GM23338 (cell line): ENCODE data around the gene SCGB1A1. TPM values are rescaled to one million over a fixed set of nuclear protein-coding genes. Genes with fewer than 3 reads are reported as not detected.

Experiments
- ATAC-seq: fragments of 200-7000 bp; cut with Tn5 transposase; 3 replicates; pipeline ENCODE4 v1.9.1; 2020
- DNase-seq: peaks from one replicate; pipeline ENCODE4 v3.0.0-alpha.2; 2015; ENCODE audit warnings: low spot score
- H2AFZ ChIP-seq: fragments of 200-600 bp; sonication (generic); 2 replicates; pipeline ENCODE4 v1.8.0; 2016; ENCODE audit warnings: antibody characterized with exemption, mild to moderate bottlenecking, moderate library complexity
- H3F3A ChIP-seq: fragments of 200-600 bp; sonication (generic); replicated peaks from 2 replicates; pipeline ENCODE4 v1.8.0; 2017; ENCODE audit warnings: antibody characterized with exemption, mixed run types, low read depth
- H3K27ac ChIP-seq: fragments of 200-600 bp; sonication (generic); 2 replicates; pipeline ENCODE4 v1.6.1; 2016; ENCODE audit warnings: low read depth
- H3K27me3 ChIP-seq: fragments of 200-600 bp; sonication (generic); 2 replicates; pipeline ENCODE4 v1.8.0; 2016; ENCODE audit warnings: mild to moderate bottlenecking, mixed run types, moderate library complexity; ENCODE audit not compliant: insufficient read depth
- H3K36me3 ChIP-seq: fragments of 200-600 bp; sonication (generic); 2 replicates; pipeline ENCODE4 v1.8.0; 2016; ENCODE audit warnings: mild to moderate bottlenecking; ENCODE audit not compliant: insufficient read depth
- H3K4me1 ChIP-seq: fragments of 200-600 bp; sonication (generic); 2 replicates; pipeline ENCODE4 v1.8.0; 2016; ENCODE audit warnings: mild to moderate bottlenecking, moderate library complexity; ENCODE audit not compliant: insufficient read depth
- H3K4me2 ChIP-seq: fragments of 200-600 bp; sonication (generic); 2 replicates; pipeline ENCODE4 v1.7.1; 2017; ENCODE audit warnings: mixed run types
- H3K4me3 ChIP-seq: fragments of 200-600 bp; sonication (generic); 2 replicates; pipeline ENCODE4 v1.6.1; 2016; ENCODE audit warnings: mixed run types
- H3K79me2 ChIP-seq: fragments of 200-600 bp; sonication (generic); replicated peaks from 2 replicates; pipeline ENCODE4 v1.8.0; 2017; ENCODE audit warnings: mild to moderate bottlenecking; ENCODE audit not compliant: insufficient read depth
- H3K9me2 ChIP-seq: fragments of 200-600 bp; sonication (generic); 2 replicates; pipeline ENCODE4 v1.8.0; 2017; ENCODE audit not compliant: insufficient read depth
- H4K20me1 ChIP-seq: fragments of 200-600 bp; sonication (generic); replicated peaks from 2 replicates; pipeline ENCODE4 v1.8.0; 2017; ENCODE audit warnings: mild to moderate bottlenecking; ENCODE audit not compliant: insufficient read depth
- H3K27ac Mint-ChIP-seq: 2 replicates; pipeline ENCODE4 v1.8.0; 2020; ENCODE audit warnings: inconsistent platforms, mild to moderate bottlenecking, moderate library complexity, mixed read lengths
- H3K27me3 Mint-ChIP-seq: 3 replicates; pipeline ENCODE4 v1.8.0; 2022; ENCODE audit warnings: low read depth, mild to moderate bottlenecking, moderate library complexity, mixed read lengths, inconsistent platforms; ENCODE audit not compliant: insufficient read depth, poor library complexity
- H3K36me3 Mint-ChIP-seq: 3 replicates; pipeline ENCODE4 v1.8.0; 2021; ENCODE audit warnings: low read depth, mild to moderate bottlenecking, inconsistent platforms, moderate library complexity, mixed read lengths
- H3K4me1 Mint-ChIP-seq: 3 replicates; pipeline ENCODE4 v1.8.0; 2020; ENCODE audit warnings: mild to moderate bottlenecking, inconsistent platforms, mixed read lengths
- H3K4me3 Mint-ChIP-seq: 3 replicates; pipeline ENCODE4 v1.8.0; 2021; ENCODE audit warnings: moderate library complexity, mild to moderate bottlenecking, inconsistent platforms, mixed read lengths
- H3K9me3 Mint-ChIP-seq: 3 replicates; pipeline ENCODE4 v1.8.0; 2020; ENCODE audit warnings: moderate library complexity, mild to moderate bottlenecking, inconsistent platforms, mixed read lengths
- CREB1 ChIP-seq: fragments of 250-450 bp; sonication (Bioruptor Pico); IDR thresholded peaks from 2 replicates; pipeline ENCODE4 v1.5.0; 2020; ENCODE audit warnings: low read depth, mild to moderate bottlenecking, moderate library complexity
- EZH2 ChIP-seq: fragments of 200-600 bp; sonication (generic); IDR thresholded peaks from one replicate; pipeline ENCODE4 v1.8.0; 2017; ENCODE audit warnings: antibody characterized with exemption, mild to moderate bottlenecking, low read depth; ENCODE audit not compliant: unreplicated experiment
- EZH2phosphoT487 ChIP-seq: fragments of 200-600 bp; sonication (generic); IDR thresholded peaks from one replicate; pipeline ENCODE4 v1.8.1; 2018; ENCODE audit warnings: antibody characterized with exemption; ENCODE audit not compliant: unreplicated experiment
- JUNB ChIP-seq: IDR thresholded peaks from one replicate; pipeline ENCODE4 v1.6.1; 2016; ENCODE audit warnings: antibody characterized with exemption; ENCODE audit not compliant: unreplicated experiment
- NANOG ChIP-seq: IDR thresholded peaks from 2 replicates; pipeline ENCODE4 v1.6.1; 2016; ENCODE audit warnings: antibody characterized with exemption, borderline replicate concordance
- POLR2AphosphoS5 ChIP-seq: IDR thresholded peaks from 2 replicates; pipeline ENCODE4 v1.6.1; 2016; ENCODE audit warnings: antibody characterized with exemption, low read depth
- STAT1 ChIP-seq: IDR thresholded peaks from one replicate; pipeline ENCODE4 v1.6.1; 2016; ENCODE audit warnings: antibody characterized with exemption; ENCODE audit not compliant: unreplicated experiment
- ZNF114 ChIP-seq: fragments of 250-450 bp; sonication (Bioruptor Pico); IDR thresholded peaks from 2 replicates; pipeline ENCODE4 v1.5.0; 2020; ENCODE audit warnings: mild to moderate bottlenecking, moderate library complexity
- ZNF331 ChIP-seq: fragments of 250-450 bp; sonication (Bioruptor Pico); IDR thresholded peaks from 2 replicates; pipeline ENCODE4 v1.5.0; 2020; ENCODE audit warnings: low read depth, mild to moderate bottlenecking, moderate library complexity
- polyA plus RNA-seq: library from polyadenylated mRNA; unstranded; fragments of >200 nt; fragmentation: Nextera tagmentation; extraction: Ambion mirVana; gene quantifications from 2 replicates; pipeline ENCODE4 v1.2.1, GENCODE V29; 2016
- total RNA-seq: library from RNA; depleted of rRNA; stranded (reverse); fragments of >200 nt; shearing (Covaris generic); gene quantifications from 2 replicates; pipeline ENCODE4 v1.2.3, GENCODE V29; 2014
- TF ChIP-seq, protein P1 (sequence below): IDR thresholded peaks from one replicate; pipeline ENCODE4 v1.6.1; 2018; ENCODE audit warnings: antibody characterized with exemption; ENCODE audit not compliant: unreplicated experiment
- TF ChIP-seq, protein P2 (sequence below): IDR thresholded peaks from 2 replicates; pipeline ENCODE4 v1.6.1; 2016; ENCODE audit warnings: antibody characterized with exemption
- TF ChIP-seq, protein P3 (sequence below): fragments of 250-450 bp; sonication (Bioruptor Pico); IDR thresholded peaks from 2 replicates; pipeline ENCODE4 v1.5.0; 2020; ENCODE audit warnings: mild to moderate bottlenecking, moderate library complexity
- TF ChIP-seq, protein P4 (sequence below), 2 experiments: fragments of 200-600 bp in 1 of 2; sonication (generic) in 1 of 2; conservative IDR thresholded peaks; 2 replicates each; pipeline versions ENCODE4 v1.5.1 to v1.6.1; 2016 to 2017; ENCODE audit warnings: antibody characterized with exemption in 2 of 2, low read depth in 2 of 2, mild to moderate bottlenecking in 2 of 2, moderate library complexity in 1 of 2

The SCGB1A1 gene
- total and polyA plus RNA-seq, 2 experiments from 2014 or later: not detected

DNA sequence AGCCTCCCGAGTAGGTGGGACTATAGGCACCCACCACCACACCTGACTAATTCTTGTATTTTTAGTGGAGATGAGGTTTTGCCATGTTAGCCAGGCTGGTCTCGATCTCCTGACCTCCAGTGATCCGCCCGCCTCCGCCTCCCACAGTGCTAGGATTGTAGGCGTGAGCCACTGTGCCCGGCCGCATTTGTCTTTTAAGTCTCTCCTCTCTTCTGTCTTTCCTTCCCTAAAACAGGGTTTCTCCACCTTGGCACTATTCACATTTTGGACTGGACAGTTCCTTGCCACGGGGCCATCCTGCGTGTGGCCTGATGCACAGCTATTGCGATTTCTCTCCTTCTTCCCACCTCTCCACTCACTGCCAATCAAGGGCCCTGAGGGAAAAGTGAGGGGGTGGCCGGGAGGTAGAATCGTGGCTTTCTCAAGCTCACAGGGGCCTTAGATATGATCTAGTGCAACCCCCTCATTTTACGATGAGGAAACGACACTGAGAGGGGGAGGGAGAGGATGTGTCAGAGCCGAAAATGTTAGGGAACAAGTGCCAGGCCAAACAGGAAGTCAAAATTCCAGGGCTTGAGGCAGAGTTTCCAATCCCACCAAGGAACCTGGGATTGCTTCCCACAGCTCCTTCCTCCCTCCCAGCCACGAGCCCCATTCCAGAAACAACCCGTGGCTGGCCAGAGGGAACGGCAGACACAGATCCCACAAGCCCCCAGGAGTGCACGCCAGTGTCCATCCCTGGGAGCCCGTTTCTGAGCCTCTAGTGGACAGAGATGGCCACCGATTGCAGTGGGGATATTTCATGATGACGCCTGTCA lies 21.2 kb downstream of the SCGB1A1 start:
- Histone ChIP-seq H3K27me3 (no peaks in the 10 kb centered on the region), H3K4me1 (no peaks in the 10 kb centered on the region), H3K79me2 (no peaks in the 10 kb centered on the region), H3K4me2 (no peak overlapping the region), H3K9me2 (no peaks in the 10 kb centered on the region), H3K36me3 (no peaks in the 10 kb centered on the region), H3K27ac (no peak overlapping the region), H4K20me1 (no peaks in the 10 kb centered on the region), H2AFZ (peak overlapping the region; percentile 66), H3K4me3 (no peak overlapping the region), H3F3A (no peaks in the 10 kb centered on the region)
- Mint-ChIP-seq H3K36me3 (no peaks in the 10 kb centered on the region), H3K27me3 (no peaks in the 10 kb centered on the region), H3K4me3 (no peak overlapping the region), H3K4me1 (peaks cover 2% of the 10 kb centered on the region; the same call in 1 of the 3 replicates), H3K27ac (no peak overlapping the region), H3K9me3 (no peaks in the 10 kb centered on the region)
- ATAC-seq (no peak), DNase-seq (no peak)
- no peak for TF ChIP-seq POLR2AphosphoS5
- no peak for TF ChIP-seq EZH2
- TF ChIP-seq, protein P1, sequence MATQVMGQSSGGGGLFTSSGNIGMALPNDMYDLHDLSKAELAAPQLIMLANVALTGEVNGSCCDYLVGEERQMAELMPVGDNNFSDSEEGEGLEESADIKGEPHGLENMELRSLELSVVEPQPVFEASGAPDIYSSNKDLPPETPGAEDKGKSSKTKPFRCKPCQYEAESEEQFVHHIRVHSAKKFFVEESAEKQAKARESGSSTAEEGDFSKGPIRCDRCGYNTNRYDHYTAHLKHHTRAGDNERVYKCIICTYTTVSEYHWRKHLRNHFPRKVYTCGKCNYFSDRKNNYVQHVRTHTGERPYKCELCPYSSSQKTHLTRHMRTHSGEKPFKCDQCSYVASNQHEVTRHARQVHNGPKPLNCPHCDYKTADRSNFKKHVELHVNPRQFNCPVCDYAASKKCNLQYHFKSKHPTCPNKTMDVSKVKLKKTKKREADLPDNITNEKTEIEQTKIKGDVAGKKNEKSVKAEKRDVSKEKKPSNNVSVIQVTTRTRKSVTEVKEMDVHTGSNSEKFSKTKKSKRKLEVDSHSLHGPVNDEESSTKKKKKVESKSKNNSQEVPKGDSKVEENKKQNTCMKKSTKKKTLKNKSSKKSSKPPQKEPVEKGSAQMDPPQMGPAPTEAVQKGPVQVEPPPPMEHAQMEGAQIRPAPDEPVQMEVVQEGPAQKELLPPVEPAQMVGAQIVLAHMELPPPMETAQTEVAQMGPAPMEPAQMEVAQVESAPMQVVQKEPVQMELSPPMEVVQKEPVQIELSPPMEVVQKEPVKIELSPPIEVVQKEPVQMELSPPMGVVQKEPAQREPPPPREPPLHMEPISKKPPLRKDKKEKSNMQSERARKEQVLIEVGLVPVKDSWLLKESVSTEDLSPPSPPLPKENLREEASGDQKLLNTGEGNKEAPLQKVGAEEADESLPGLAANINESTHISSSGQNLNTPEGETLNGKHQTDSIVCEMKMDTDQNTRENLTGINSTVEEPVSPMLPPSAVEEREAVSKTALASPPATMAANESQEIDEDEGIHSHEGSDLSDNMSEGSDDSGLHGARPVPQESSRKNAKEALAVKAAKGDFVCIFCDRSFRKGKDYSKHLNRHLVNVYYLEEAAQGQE: no peak
- no peak for TF ChIP-seq NANOG
- no peak for TF ChIP-seq ZNF331 (CRISPR knock-in tag)
- TF ChIP-seq, protein P2, sequence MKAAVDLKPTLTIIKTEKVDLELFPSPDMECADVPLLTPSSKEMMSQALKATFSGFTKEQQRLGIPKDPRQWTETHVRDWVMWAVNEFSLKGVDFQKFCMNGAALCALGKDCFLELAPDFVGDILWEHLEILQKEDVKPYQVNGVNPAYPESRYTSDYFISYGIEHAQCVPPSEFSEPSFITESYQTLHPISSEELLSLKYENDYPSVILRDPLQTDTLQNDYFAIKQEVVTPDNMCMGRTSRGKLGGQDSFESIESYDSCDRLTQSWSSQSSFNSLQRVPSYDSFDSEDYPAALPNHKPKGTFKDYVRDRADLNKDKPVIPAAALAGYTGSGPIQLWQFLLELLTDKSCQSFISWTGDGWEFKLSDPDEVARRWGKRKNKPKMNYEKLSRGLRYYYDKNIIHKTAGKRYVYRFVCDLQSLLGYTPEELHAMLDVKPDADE: no peak
- TF ChIP-seq EZH2phosphoT487: no peak
- TF ChIP-seq CREB1 (CRISPR knock-in tag): no peak
- no peak for TF ChIP-seq JUNB
- no peak for TF ChIP-seq ZNF114 (CRISPR knock-in tag)
- TF ChIP-seq, protein P3, sequence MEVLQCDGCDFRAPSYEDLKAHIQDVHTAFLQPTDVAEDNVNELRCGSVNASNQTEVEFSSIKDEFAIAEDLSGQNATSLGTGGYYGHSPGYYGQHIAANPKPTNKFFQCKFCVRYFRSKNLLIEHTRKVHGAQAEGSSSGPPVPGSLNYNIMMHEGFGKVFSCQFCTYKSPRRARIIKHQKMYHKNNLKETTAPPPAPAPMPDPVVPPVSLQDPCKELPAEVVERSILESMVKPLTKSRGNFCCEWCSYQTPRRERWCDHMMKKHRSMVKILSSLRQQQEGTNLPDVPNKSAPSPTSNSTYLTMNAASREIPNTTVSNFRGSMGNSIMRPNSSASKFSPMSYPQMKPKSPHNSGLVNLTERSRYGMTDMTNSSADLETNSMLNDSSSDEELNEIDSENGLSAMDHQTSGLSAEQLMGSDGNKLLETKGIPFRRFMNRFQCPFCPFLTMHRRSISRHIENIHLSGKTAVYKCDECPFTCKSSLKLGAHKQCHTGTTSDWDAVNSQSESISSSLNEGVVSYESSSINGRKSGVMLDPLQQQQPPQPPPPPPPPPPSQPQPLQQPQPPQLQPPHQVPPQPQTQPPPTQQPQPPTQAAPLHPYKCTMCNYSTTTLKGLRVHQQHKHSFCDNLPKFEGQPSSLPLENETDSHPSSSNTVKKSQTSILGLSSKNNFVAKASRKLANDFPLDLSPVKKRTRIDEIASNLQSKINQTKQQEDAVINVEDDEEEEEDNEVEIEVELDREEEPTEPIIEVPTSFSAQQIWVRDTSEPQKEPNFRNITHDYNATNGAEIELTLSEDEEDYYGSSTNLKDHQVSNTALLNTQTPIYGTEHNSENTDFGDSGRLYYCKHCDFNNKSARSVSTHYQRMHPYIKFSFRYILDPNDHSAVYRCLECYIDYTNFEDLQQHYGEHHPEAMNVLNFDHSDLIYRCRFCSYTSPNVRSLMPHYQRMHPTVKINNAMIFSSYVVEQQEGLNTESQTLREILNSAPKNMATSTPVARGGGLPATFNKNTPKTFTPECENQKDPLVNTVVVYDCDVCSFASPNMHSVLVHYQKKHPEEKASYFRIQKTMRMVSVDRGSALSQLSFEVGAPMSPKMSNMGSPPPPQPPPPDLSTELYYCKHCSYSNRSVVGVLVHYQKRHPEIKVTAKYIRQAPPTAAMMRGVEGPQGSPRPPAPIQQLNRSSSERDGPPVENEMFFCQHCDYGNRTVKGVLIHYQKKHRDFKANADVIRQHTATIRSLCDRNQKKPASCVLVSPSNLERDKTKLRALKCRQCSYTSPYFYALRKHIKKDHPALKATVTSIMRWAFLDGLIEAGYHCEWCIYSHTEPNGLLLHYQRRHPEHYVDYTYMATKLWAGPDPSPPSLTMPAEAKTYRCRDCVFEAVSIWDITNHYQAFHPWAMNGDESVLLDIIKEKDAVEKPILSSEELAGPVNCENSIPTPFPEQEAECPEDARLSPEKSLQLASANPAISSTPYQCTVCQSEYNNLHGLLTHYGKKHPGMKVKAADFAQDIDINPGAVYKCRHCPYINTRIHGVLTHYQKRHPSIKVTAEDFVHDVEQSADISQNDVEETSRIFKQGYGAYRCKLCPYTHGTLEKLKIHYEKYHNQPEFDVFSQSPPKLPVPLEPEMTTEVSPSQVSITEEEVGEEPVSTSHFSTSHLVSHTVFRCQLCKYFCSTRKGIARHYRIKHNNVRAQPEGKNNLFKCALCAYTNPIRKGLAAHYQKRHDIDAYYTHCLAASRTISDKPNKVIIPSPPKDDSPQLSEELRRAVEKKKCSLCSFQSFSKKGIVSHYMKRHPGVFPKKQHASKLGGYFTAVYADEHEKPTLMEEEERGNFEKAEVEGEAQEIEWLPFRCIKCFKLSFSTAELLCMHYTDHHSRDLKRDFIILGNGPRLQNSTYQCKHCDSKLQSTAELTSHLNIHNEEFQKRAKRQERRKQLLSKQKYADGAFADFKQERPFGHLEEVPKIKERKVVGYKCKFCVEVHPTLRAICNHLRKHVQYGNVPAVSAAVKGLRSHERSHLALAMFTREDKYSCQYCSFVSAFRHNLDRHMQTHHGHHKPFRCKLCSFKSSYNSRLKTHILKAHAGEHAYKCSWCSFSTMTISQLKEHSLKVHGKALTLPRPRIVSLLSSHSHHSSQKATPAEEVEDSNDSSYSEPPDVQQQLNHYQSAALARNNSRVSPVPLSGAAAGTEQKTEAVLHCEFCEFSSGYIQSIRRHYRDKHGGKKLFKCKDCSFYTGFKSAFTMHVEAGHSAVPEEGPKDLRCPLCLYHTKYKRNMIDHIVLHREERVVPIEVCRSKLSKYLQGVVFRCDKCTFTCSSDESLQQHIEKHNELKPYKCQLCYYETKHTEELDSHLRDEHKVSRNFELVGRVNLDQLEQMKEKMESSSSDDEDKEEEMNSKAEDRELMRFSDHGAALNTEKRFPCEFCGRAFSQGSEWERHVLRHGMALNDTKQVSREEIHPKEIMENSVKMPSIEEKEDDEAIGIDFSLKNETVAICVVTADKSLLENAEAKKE (CRISPR knock-in tag): no peak
- TF ChIP-seq STAT1: no peak
- TF ChIP-seq, protein P4, sequence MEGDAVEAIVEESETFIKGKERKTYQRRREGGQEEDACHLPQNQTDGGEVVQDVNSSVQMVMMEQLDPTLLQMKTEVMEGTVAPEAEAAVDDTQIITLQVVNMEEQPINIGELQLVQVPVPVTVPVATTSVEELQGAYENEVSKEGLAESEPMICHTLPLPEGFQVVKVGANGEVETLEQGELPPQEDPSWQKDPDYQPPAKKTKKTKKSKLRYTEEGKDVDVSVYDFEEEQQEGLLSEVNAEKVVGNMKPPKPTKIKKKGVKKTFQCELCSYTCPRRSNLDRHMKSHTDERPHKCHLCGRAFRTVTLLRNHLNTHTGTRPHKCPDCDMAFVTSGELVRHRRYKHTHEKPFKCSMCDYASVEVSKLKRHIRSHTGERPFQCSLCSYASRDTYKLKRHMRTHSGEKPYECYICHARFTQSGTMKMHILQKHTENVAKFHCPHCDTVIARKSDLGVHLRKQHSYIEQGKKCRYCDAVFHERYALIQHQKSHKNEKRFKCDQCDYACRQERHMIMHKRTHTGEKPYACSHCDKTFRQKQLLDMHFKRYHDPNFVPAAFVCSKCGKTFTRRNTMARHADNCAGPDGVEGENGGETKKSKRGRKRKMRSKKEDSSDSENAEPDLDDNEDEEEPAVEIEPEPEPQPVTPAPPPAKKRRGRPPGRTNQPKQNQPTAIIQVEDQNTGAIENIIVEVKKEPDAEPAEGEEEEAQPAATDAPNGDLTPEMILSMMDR (conservative IDR thresholded peaks at IDR 0.05; ENCODE audit: low read depth in 2 of 2): no peak
